HCT116 (cell line): ENCODE results near the gene EMX1. TPM values are rescaled to one million over a fixed set of nuclear protein-coding genes. Genes with fewer than 3 reads are reported as not detected.

ENCODE experiments used
- ATAC-seq: fragments of 200-7000 bp; cut with Tn5 transposase; 2 replicates; pipeline ENCODE4 v1.9.1; 2020; ENCODE audit warnings: mild to moderate bottlenecking, moderate library complexity
- BruUV-seq: library from RNA; stranded (reverse); fragments of 400-500 nt; replicated peaks from 2 replicates; lab custom pipeline; 2021; lab: Mats Ljungman, UMichigan
- CTCF ChIA-PET: fragments of 300-600 bp; sonication (Branson Sonifier 250); formaldehyde crosslinking; loops from one replicate; lab custom pipeline; 2021; ENCODE audit warnings: antibody characterized with exemption; lab: Charles Lee
- POLR2A ChIA-PET: fragments of 300-600, 350-600 bp; sonication (Branson Sonifier 250); formaldehyde crosslinking; loops from one replicate; lab custom pipeline; 2021; ENCODE audit warnings: antibody characterized with exemption; lab: Charles Lee
- RAD21 ChIA-PET, 2 experiments: fragments of 300-600 bp; sonication (Branson Sonifier 250); formaldehyde crosslinking; loops; one replicate each; lab custom pipeline; 2023; ENCODE audit warnings: low total read pairs in 2 of 2; ENCODE audit not compliant: uncharacterized antibody in 2 of 2, unreplicated experiment in 2 of 2, low non-redundant PET in 1 of 2; lab: Charles Lee
- DNase-seq: peaks from one replicate; pipeline ENCODE4 v3.0.0-alpha.2; 2010; ENCODE audit warnings: low read depth, low spot score
- H2AFZ ChIP-seq: fragments of 200-600 bp; shearing (Covaris generic), sonication (generic); 2 replicates; pipeline ENCODE4 v1.6.1; 2017; ENCODE audit warnings: low read depth, mixed run types, mixed read lengths, antibody characterized with exemption, low read length; ENCODE audit not compliant: poor library complexity, severe bottlenecking
- H3K27ac ChIP-seq: 2 replicates; pipeline ENCODE4 v1.5.1; 2012; ENCODE audit warnings: low read depth, low read length
- H3K27me3 ChIP-seq: fragments of 200-600 bp; sonication (generic); 2 replicates; pipeline ENCODE4 v1.6.1; 2016; ENCODE audit warnings: mixed run types, low read length, mixed read lengths; ENCODE audit not compliant: insufficient read depth
- H3K36me3 ChIP-seq, 2 experiments: fragments of 200-500 bp in 1 of 2; fragments of 200-600 bp in 1 of 2; sonication (Bioruptor generic) in 1 of 2; sonication (generic) in 1 of 2; 2 replicates each; pipeline versions ENCODE4 v1.5.1 to v1.6.1; 2014 to 2016; ENCODE audit warnings: low read length in 2 of 2, inconsistent platforms in 1 of 2, mixed read lengths in 1 of 2, mixed run types in 1 of 2; ENCODE audit not compliant: insufficient read depth in 2 of 2, control insufficient read depth in 1 of 2
- H3K4me1 ChIP-seq, 2 experiments: fragments of 200-600 bp in 1 of 2; sonication (generic) in 1 of 2; 2 replicates each; pipeline versions ENCODE4 v1.5.1 to v1.6.1; 2012 to 2017; ENCODE audit warnings: low read length in 2 of 2, inconsistent platforms in 1 of 2, mild to moderate bottlenecking in 1 of 2, mixed read lengths in 1 of 2, mixed run types in 1 of 2, moderate library complexity in 1 of 2; ENCODE audit not compliant: insufficient read depth in 2 of 2, control insufficient read depth in 1 of 2
- H3K4me2 ChIP-seq: fragments of 200-600 bp; sonication (generic); 2 replicates; pipeline ENCODE4 v1.6.1; 2017; ENCODE audit warnings: mixed run types, low read length, mixed read lengths
- H3K4me3 ChIP-seq, 2 experiments: fragments of 200-600 bp in 1 of 2; sonication (generic) in 1 of 2; replicated peaks in 1 of 2; 2 replicates each; pipeline ENCODE4 v1.5.1; 2011 to 2016; ENCODE audit warnings: low read length in 2 of 2, control low read depth in 1 of 2, low read depth in 1 of 2, mild to moderate bottlenecking in 1 of 2, mixed read lengths in 1 of 2, mixed run types in 1 of 2
- H3K79me2 ChIP-seq: fragments of 200-600 bp; sonication (generic); 2 replicates; pipeline ENCODE4 v1.6.1; 2017; ENCODE audit warnings: mild to moderate bottlenecking, mixed run types, low read length, moderate library complexity, mixed read lengths; ENCODE audit not compliant: insufficient read depth
- H3K9ac ChIP-seq: fragments of 200-600 bp; sonication (generic); 2 replicates; pipeline ENCODE4 v1.6.1; 2016; ENCODE audit warnings: low read length, mixed read lengths
- H3K9me2 ChIP-seq: fragments of 200-600 bp; sonication (generic), shearing (Covaris generic); 2 replicates; pipeline ENCODE4 v1.6.1; 2017; ENCODE audit warnings: mixed run types, mild to moderate bottlenecking, moderate library complexity; ENCODE audit not compliant: insufficient read depth
- H3K9me3 ChIP-seq, 2 experiments: fragments of 200-500 bp in 1 of 2; fragments of 200-600 bp in 1 of 2; sonication (Bioruptor generic) in 1 of 2; sonication (generic) in 1 of 2; 2 replicates each; pipeline ENCODE4 v1.6.1; 2014 to 2017; ENCODE audit warnings: low read length in 2 of 2, mixed read lengths in 2 of 2, inconsistent platforms in 1 of 2, low read depth in 1 of 2, mild to moderate bottlenecking in 1 of 2, mixed run types in 1 of 2, moderate library complexity in 1 of 2; ENCODE audit not compliant: control insufficient read depth in 1 of 2, insufficient read depth in 1 of 2
- H4K20me1 ChIP-seq: fragments of 200-600 bp; sonication (generic), shearing (Covaris generic); 2 replicates; pipeline ENCODE4 v1.6.1; 2017; ENCODE audit warnings: mixed run types, mild to moderate bottlenecking, moderate library complexity; ENCODE audit not compliant: insufficient read depth
- FOSL1 ChIP-seq: IDR thresholded peaks from 2 replicates; pipeline ENCODE4 v1.6.1; 2012; ENCODE audit warnings: low read depth
- POLR2A ChIP-seq: IDR thresholded peaks from 2 replicates; pipeline ENCODE4 v1.7.0; 2011; ENCODE audit warnings: borderline replicate concordance; ENCODE audit not compliant: insufficient read depth, insufficient read length; ENCODE audit errors: extremely low read depth
- SIN3A ChIP-seq: IDR thresholded peaks from 2 replicates; pipeline ENCODE4 v1.6.1; 2012; ENCODE audit warnings: low read depth
- TCF7L2 ChIP-seq: IDR thresholded peaks from 2 replicates; pipeline ENCODE4 v1.7.0; 2011; ENCODE audit warnings: borderline replicate concordance, inconsistent platforms; ENCODE audit not compliant: insufficient read depth, insufficient read length; ENCODE audit errors: extremely low read depth
- YY1 ChIP-seq: IDR thresholded peaks from 2 replicates; pipeline ENCODE4 v1.6.1; 2011; ENCODE audit warnings: low read length, low read depth, moderate library complexity, mild to moderate bottlenecking; ENCODE audit not compliant: insufficient replicate concordance; ENCODE audit errors: extremely low read depth
- ZFX ChIP-seq: fragments of 450-650 bp; IDR thresholded peaks from 2 replicates; pipeline ENCODE4 v1.6.1; 2017
- intact Hi-C: fragments of 100-400 bp; cut with micrococcal nuclease; formaldehyde crosslinking; loops from 2 replicates; pipeline ENCODE4 v1.10.0; 2022
- total RNA-seq: library from RNA; stranded (reverse); gene quantifications from one replicate; pipeline ENCODE4 v1.2.1, GENCODE V29; 2021; ENCODE audit not compliant: unreplicated experiment
- TF ChIP-seq, protein P1 (sequence below): IDR thresholded peaks from 2 replicates; pipeline ENCODE4 v1.6.1; 2012; ENCODE audit warnings: low read depth
- TF ChIP-seq, protein P2 (sequence below): IDR thresholded peaks from 2 replicates; pipeline ENCODE4 v1.6.1; 2011; ENCODE audit warnings: mild to moderate bottlenecking, low read length, moderate library complexity; ENCODE audit not compliant: insufficient replicate concordance; ENCODE audit errors: extremely low read depth
- TF ChIP-seq, protein P3 (sequence below): IDR thresholded peaks from 2 replicates; pipeline ENCODE4 v1.6.1; 2012

EMX1 gene
- total RNA-seq, 1 experiment from 2014 or later, result 3.1 TPM

DNA sequence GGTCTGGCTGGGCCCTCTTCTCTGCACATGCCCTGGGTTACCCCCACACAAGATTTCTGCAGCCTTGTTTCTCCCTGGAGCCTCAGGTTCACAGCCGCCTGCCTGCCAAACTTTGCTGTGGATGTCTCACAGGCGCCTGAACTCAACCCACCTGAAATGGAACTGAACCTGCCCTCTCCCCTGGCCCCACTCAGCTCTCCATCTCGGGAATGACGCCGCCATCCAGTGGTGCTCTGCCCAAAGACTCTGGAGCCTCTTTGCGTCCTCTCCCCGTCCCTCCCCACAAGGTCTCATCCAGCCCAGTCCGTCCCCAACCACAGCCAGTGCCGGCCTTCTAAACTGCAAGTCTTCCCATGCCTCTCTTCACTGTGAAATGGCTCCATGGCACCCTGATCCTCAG, 29.1 kb downstream of the EMX1 start:
- intact Hi-C loops, result no loop called here
- no peak overlapping the region for H3K27ac ChIP-seq
- no peaks in the 10 kb centered on the region for H3K4me1 ChIP-seq
- TF ChIP-seq, protein P1, sequence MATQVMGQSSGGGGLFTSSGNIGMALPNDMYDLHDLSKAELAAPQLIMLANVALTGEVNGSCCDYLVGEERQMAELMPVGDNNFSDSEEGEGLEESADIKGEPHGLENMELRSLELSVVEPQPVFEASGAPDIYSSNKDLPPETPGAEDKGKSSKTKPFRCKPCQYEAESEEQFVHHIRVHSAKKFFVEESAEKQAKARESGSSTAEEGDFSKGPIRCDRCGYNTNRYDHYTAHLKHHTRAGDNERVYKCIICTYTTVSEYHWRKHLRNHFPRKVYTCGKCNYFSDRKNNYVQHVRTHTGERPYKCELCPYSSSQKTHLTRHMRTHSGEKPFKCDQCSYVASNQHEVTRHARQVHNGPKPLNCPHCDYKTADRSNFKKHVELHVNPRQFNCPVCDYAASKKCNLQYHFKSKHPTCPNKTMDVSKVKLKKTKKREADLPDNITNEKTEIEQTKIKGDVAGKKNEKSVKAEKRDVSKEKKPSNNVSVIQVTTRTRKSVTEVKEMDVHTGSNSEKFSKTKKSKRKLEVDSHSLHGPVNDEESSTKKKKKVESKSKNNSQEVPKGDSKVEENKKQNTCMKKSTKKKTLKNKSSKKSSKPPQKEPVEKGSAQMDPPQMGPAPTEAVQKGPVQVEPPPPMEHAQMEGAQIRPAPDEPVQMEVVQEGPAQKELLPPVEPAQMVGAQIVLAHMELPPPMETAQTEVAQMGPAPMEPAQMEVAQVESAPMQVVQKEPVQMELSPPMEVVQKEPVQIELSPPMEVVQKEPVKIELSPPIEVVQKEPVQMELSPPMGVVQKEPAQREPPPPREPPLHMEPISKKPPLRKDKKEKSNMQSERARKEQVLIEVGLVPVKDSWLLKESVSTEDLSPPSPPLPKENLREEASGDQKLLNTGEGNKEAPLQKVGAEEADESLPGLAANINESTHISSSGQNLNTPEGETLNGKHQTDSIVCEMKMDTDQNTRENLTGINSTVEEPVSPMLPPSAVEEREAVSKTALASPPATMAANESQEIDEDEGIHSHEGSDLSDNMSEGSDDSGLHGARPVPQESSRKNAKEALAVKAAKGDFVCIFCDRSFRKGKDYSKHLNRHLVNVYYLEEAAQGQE, result no peak
- TF ChIP-seq ZFX, result no peak
- TF ChIP-seq FOSL1, result no peak
- TF ChIP-seq, protein P2, sequence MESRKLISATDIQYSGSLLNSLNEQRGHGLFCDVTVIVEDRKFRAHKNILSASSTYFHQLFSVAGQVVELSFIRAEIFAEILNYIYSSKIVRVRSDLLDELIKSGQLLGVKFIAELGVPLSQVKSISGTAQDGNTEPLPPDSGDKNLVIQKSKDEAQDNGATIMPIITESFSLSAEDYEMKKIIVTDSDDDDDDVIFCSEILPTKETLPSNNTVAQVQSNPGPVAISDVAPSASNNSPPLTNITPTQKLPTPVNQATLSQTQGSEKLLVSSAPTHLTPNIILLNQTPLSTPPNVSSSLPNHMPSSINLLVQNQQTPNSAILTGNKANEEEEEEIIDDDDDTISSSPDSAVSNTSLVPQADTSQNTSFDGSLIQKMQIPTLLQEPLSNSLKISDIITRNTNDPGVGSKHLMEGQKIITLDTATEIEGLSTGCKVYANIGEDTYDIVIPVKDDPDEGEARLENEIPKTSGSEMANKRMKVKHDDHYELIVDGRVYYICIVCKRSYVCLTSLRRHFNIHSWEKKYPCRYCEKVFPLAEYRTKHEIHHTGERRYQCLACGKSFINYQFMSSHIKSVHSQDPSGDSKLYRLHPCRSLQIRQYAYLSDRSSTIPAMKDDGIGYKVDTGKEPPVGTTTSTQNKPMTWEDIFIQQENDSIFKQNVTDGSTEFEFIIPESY, result no peak
- no peak for TF ChIP-seq SIN3A
- TF ChIP-seq TCF7L2, result no peak
- TF ChIP-seq, protein P3, sequence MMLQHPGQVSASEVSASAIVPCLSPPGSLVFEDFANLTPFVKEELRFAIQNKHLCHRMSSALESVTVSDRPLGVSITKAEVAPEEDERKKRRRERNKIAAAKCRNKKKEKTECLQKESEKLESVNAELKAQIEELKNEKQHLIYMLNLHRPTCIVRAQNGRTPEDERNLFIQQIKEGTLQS, result no peak
- no peak for TF ChIP-seq POLR2A
- TF ChIP-seq YY1, result no peak
- BruUV-seq, result no TSS peak
- no peak overlapping the region for H2AFZ ChIP-seq
- ChIA-PET POLR2A (no interaction called here), RAD21 (no interaction called here), CTCF (no interaction called here)
- H4K20me1 ChIP-seq, result no peaks in the 10 kb centered on the region
- H3K4me2 ChIP-seq, result no peak overlapping the region
- ATAC-seq (no peak), DNase-seq (no peak)
- H3K4me3 ChIP-seq, result no peak overlapping the region
- H3K36me3 ChIP-seq, result no peaks in the 10 kb centered on the region
- no peaks in the 10 kb centered on the region for H3K9me2 ChIP-seq
- no peaks in the 10 kb centered on the region for H3K9me3 ChIP-seq
- no peaks in the 10 kb centered on the region for H3K79me2 ChIP-seq
- no peaks in the 10 kb centered on the region for H3K27me3 ChIP-seq
- H3K9ac ChIP-seq, result no peak overlapping the region
